HG03571 (cell line): ENCODE results near the gene TBX1.

Experiments
- ATAC-seq: cut with Tn5 transposase; IDR thresholded peaks from one replicate; pipeline ENCODE4 v1.9.1; 2021; ENCODE audit not compliant: unreplicated experiment

Gene TBX1

GRCh38 chr22:19751497-19752245 is 8.9 kb upstream of the TBX1 start:
- no peak for ATAC-seq

DNA sequence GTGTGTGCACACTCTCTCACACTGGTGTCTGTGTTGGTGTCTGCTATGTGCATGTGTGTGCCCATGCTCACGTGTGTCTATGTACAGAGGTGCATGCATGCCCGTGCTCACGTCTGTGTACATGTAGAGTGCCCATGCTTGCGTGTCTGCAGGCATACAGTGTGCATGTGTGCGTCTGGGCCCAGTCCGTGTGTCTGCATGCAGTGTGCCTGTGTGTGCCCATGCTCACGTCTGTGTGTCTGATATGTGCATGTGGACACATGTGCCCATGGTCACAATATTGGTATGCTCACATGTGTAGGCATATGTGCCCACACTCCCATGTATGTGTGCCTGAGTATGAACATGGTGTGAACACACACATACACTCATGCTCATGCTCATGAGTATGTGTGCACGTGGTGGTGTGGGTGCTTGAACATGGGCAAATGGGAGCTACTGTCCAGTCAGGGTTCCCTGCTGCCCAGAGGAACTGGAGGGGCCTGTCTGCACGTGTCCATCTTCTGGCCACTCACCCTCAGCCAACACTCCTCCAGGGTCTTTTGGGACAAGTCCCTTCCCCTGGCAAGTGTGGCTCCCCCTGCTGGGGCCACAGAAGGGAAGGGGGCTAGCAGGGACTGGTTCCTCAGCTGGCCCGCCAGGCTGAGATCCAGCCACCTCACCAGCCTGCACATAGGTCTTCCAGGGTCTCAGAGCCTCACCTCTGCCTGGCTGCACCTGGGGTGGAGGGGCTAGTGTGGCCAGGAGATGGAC is 7.3 kb upstream of the TBX1 start:
- no peak for ATAC-seq

GRCh38 chr22:19753996-19754700 is 6.4 kb upstream of the TBX1 start:
- ATAC-seq, result no peak

DNA sequence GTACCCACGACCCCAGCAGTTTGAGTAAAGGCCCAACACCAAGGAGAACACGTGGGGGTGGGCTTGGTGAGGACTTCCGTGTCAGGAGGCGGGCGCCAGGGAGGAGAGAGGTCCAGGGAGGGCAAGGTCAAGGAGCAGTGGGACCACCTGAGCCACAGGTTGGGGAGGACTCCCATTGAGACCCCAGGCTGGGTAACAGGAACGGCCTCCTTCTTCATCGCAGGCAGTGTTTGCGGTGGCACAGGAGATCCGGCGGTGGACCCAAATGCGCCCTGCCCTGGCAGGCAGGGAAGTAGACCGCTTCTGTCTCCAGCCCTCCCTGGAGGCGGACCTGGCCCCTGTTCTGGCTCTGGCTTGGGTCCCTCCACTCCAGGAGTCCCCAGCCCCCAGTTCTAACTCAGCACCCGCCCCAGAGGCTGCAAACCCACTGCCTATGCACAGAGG is 5.9 kb upstream of the TBX1 start:
- no peak for ATAC-seq

GRCh38 chr22:19755145-19755710 is 5.3 kb upstream of the TBX1 start:
- no peak for ATAC-seq

- no peak for ATAC-seq
Observed at GRCh38 chr22:19755722-19756287, 4.8 kb upstream of the TBX1 start.

DNA sequence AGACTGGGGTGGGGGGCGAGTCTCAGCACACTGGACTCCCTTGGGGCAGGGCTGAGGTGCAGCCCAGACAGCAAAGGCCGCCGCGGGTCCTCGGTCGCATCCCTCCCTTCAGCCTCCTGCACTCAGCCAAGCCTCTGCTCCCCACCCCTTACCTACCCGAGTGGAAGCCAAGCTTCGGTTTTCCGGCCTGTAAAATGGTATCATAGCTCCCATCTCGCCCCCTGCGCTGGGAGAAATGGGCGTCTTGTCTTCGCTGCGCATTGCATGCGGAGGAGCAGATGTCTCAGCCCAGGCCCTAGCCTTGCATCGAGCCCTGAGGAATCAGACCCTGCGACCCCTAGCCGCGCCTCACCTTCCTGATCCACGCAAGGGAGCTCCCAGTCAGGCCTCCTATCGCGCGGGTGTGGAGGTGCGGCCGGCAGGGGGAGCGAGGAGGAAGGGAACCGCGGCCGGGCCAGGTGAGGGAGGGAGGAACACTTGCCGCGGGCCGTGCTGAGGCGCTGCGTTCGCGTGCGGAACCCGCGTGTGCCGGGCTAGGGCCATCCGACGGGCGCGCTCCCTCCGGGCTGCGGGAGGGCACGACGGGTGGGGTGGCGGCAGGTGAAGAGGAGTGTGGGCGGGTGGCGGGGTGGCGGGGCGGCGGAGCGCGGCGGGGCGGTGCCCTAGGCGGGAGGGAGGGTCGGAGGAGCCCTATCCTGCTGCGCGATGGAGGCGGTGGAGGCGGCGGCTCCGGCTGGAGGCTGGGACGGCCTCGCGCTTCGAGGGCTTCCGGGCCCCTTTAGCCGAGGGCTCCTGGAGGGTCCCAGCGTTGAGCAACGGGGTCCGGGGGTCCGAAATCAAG is 4.1 kb upstream of the TBX1 start:
- no peak for ATAC-seq

DNA sequence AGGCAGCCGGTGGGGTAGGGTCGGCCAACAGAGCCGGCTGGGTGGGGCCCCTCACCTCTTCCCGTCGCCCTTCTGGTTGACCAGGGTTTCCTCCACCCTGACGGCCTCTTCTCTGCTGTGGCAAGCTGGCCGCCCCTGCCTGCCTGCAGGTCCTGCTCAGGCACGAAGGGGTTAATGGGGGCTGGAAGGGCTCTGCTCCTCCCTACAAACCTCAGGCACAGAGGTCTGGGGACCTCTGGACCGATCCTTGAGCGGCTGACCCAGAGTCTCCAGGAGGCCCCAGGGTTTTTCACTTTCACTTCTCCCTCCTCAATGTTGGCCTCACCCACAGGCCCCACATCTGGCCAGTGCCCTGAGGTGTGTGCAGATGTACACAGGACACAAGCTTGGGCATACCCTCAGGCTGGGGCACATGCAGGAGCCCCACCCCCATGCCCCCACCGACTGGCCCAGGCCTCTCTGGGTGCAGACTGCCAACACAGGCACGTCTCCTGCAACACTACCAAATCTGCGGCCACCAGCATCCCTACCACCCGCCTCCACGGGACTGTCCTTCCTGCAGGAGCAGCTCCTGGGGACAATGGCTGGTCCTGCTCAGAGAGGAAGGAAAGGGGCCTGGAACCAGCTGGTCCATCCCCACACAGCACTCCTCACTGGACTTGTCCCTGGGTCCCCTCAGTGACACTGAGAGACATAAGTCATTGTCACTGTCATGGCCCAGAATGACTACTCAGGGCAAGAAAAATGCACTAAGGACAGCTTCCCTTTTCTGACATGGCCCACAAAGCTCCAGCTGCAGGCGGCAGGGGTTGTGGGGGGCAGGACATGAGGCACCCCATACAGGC is 3.2 kb upstream of the TBX1 start:
- ATAC-seq, result no peak

DNA sequence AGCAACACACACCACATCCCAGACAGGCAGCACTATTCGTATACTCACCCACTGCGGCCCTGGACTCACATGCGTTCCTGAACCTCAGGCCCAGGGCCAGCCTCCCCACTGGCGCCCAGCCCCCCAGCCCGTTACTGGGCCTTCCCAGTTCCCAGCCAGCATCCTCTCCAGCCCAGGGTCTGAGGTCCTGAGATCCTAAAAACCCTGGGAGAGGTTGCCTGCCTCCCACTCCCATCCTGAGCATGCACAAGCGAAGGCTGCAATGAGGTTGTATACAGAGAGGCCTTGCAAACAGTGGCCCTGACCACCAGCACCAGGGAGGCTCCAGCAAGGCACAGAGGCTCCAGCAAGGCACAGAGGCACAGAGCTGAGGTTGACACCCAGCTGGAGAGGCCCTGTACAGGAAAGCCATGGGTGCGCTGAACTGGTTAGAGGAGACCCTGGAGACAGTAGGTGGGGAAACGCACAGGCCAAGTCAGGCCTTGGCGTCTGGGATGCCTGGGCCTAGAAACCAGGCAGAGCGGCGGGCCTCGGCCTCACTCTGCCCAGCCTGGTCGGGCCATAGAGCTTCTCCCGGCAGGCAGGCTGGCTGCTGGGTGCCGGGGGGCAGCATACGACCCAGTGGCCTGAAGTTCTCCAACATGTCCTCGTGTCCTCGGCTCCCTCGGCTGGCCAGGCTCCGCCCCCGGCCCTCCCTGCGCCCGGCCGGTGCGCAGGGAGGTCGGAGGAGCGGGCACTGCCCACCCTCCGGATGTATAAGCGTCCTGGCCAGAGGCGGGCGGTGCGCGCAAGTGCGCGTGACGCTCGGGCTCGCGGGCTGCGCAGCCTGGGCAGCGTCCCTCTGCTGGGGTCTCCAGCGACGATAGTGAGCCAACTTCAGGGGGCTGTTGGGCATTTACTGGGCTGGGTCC is 2.3 kb upstream of the TBX1 start:
- no peak for ATAC-seq

DNA sequence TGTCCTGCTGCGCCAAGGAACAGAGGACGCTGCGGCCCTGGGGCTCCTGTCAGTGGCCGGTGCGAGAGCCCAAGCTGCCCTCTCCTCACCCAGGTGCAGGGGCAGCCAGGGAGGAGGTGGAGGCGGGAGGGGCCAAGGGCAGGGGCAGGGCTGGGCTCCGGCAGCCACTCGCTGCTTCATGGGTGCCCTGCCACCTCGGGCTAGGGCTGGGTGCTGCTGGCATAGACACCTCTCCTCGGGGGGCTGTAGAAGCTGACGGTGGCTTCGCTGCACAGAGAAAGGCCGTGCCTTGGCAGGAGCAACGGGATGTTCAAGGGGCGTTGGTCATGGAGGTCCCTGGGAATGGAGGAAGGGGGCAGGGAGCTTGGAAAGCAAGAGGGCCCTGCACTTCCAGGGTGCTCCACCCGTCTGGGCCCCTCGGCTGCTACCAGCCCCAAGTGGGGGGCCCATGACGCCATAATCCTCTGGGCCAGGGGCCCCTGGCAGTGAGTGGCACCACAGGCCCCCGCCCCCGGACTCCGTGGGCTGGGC is 1.6 kb upstream of the TBX1 start:
- no peak for ATAC-seq

DNA sequence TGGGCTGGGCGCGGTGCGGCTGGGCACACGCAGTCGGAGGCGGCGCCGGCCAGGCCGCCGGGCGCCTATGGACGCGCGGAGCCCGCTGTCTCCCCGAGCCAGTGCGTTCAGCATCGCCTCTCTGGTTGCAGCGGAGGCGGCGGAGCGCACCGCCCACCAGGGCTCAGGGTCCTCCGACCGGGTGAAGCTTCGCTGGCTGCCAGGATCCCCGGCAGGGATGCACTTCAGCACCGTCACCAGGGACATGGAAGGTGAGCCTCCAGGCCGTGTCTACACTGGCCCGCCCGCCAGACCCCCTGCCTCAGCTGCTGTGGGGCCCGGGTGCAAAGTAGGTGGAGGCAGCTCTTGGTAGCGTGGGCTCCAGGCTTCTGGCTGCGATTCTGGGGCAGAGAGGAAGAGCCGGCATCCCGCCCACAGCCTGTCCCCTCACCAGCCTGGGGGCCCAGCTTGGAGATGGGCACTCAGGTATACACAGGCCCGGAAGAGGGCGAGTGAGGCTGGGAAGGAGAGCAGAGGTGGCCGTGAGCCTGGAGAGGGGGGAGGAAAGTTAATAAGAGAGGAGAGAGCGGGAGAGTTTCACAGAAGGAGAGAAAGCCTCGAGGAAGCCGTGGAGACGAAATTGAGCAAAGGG is 1.0 kb upstream of the TBX1 start:
- no peak for ATAC-seq

DNA sequence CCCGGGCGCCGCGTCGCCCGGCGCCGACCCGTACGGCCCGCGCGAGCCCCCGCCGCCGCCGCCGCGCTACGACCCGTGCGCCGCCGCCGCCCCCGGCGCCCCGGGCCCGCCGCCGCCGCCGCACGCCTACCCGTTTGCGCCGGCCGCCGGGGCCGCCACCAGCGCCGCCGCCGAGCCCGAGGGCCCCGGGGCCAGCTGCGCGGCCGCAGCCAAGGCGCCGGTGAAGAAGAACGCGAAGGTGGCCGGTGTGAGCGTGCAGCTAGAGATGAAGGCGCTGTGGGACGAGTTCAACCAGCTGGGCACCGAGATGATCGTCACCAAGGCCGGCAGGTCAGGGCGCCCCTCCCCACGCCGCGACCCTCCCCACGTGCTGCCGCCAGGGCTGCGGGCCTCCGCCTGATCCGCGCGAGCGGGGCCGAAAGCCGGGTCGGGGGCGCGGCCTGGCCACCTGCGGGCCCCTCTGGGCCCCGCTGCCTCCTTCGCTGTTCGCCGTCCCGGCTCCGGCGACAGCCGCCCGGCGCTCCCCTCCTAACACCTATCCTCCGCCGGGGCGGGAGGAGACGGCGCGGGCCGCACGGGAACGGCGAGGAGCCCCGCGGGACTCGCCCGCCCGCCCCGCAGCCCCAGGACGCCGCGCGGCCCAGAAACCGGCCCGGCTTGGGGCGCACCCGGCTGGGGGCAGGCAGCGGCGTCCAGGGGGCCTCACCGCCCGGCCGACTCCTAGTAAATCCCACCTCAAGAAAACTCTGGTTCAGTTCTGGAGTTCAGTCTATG is 560 bp downstream of the TBX1 start:
- no peak for ATAC-seq

DNA sequence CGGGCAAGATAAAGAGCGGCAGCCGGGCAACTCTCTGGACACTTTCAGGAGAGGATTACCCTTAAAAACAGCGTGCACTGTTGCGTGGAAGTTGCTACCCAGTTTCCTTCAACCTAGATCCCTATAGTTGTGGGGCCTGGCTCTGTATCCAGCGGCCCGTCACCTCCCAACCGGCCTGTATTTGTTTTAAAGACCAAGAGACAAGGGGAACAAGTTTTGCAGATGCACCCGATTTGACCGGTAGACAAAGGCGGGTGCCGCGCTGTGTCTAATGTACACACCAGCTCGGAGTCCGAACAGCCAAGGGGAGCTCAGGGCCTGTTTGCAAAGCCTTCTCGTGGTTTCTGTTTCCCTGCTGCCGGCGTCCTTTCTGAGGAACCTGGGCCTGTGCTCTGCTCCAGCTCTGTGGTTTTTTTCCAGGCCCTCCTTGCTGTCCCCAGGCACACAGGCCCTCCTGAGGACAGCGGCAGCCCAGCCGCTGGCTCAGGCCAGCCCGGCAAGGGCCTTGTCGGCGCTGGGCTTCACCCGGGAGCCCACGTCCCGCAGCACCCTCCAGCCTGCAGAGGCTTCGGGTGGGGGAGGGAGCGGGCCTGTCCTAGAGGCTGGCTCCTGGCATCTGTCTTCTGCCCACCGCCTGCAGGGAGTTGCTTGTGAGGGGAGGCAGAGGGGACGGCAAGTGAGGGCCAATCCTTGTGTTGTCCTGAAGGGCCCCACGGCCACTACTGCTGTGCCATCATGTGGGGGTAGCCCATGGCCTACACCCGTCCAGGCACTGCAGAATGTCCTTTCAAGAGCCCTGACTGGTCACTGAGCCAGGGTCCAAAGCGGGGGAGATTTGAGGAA is 1.4 kb downstream of the TBX1 start:
- no peak for ATAC-seq

DNA sequence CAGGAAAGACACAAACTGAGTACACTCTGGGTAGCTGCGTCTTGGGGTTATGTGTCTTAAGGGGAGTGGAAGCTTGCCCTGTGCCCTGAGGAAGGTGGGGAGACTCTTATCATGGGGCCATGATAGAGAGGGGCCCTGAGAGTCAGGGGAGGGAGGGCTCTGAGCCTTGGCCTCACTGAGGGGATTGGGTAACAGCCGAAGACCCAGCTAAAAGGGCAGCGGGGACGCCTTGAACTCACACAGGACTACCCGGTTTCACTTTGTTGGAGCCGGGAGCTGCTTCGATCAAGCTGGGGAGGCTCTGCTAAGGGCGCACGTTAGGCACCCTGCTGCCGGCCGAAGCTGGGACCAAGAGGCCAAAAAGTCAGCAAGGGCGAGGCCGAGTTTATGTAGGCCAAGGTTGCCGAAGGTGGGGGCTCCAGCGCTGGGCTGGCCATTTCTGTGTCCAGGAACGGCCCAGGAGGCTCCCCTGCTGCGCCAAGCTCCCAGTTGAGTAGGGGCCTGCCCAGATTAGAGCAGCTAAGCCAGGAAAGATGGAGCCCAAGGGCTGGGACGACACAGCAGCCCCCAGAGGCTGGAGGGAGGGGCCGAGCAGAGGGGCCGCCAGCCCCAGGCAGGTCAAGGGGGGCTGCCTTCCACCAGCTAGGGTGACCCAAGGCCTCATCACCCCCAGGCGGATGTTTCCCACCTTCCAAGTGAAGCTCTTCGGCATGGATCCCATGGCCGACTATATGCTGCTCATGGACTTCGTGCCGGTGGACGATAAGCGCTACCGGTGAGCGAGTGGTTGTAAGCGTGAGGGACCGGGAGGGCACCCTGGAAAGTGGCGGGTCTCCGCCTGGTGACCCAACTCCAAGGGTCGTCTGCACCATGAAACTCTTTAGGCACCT is 2.2 kb downstream of the TBX1 start:
- no peak for ATAC-seq
